Ovary (tissue), 9 donors: ENCODE data around the gene DBT. TPM values are rescaled to one million over a fixed set of nuclear protein-coding genes. Genes with fewer than 3 reads are reported as not detected.

Source experiments
- DNase-seq, 5 donors: peaks; one replicate each; pipeline ENCODE4 v3.0.0-alpha.2; 2019 to 2020
- H3K27ac ChIP-seq, 2 donors: fragments of 200-600 bp; one replicate each; pipeline versions ENCODE4 v1.5.1 to v1.8.0; 2019 to 2022
- H3K27me3 ChIP-seq: fragments of 200-600 bp; one replicate; pipeline ENCODE4 v1.8.0; 2022
- H3K36me3 ChIP-seq: fragments of 200-600 bp; sonication (generic); one replicate; pipeline ENCODE4 v1.5.1; 2019
- H3K4me1 ChIP-seq: one replicate; pipeline ENCODE4 v1.8.1; 2013; ENCODE audit warnings: mild to moderate bottlenecking, moderate library complexity; ENCODE audit not compliant: insufficient read depth
- H3K4me3 ChIP-seq: fragments of 200-600 bp; sonication (generic); one replicate; pipeline ENCODE4 v1.5.1; 2017
- H3K9me3 ChIP-seq, 2 donors: fragments of 200-600 bp in 1 of 2; sonication (generic) in 1 of 2; one replicate each; pipeline versions ENCODE4 v1.5.1 to v1.8.1; 2013 to 2019; ENCODE audit warnings: mild to moderate bottlenecking in 1 of 2, moderate library complexity in 1 of 2
- EP300 ChIP-seq: sonication (generic); formaldehyde crosslinking; IDR thresholded peaks from one replicate; pipeline ENCODE4 v1.6.1; 2017; ENCODE audit warnings: antibody characterized with exemption
- POLR2A ChIP-seq: fragments of 450-650 bp; IDR thresholded peaks from one replicate; pipeline ENCODE4 v1.6.1; 2017; ENCODE audit warnings: antibody characterized with exemption, mild to moderate bottlenecking, moderate library complexity
- WGBS, 3 donors: extraction: QIAGEN DNeasy Blood & Tissue Kit in 1 of 3; methylation state at CpG; one replicate each; pipeline versions ENCODE4 v1.1.5 to v1.1.7; 2013 to 2017; 5-methylcytosine and 5-hydroxymethylcytosine counted together
- intact Hi-C, 4 donors: fragments of 100-400 bp; cut with DNase I; formaldehyde crosslinking; loops; one replicate each; pipeline versions ENCODE4 v1.11.0 to v1.15.1; 2022 to 2023
- polyA plus RNA-seq, 2 donors: library from polyadenylated mRNA; stranded (reverse); fragments of 200-250 nt in 1 of 2; fragments of 350-450 nt in 1 of 2; fragmentation: Illumina TruSeq in 1 of 2; extraction: RNeasy Lipid Tissue Mini Kit (QIAGEN cat#74804) in 1 of 2; gene quantifications; one replicate each; pipeline ENCODE4 v1.2.3, GENCODE V29; 2013 to 2014
- total RNA-seq, 7 donors: library from RNA; depleted of rRNA in 2 of 7; stranded (reverse); fragments of >200 nt in 2 of 7; fragmentation: NEBNext Ultra II Directional in 3 of 7; extraction: Animal tissue kit (Norgen Biotek cat#: 25700) in 3 of 7; gene quantifications; one replicate each; pipeline versions ENCODE4 v1.1.0 to v1.2.4, GENCODE V29; 2016 to 2023
- TF ChIP-seq, protein P1 (sequence below), 3 donors: fragments of 450-650 bp in 2 of 3; fragments of 200-600 bp in 1 of 3; IDR thresholded peaks; one replicate each; pipeline versions ENCODE4 v1.5.1 to v1.8.0; 2016 to 2022; ENCODE audit warnings: antibody characterized with exemption in 3 of 3, mild to moderate bottlenecking in 1 of 3
- donor health status: DM: no; HTN: no; CAD: no; lungs with moderate emphysema.
- donor health status: DM: no; HTN: no; CAD: no.
- donor health status: Bipolar disorder and iron deficiency.
- donor health status: DM: yes; HTN: yes; CAD: no.
- donor health status: DM: no; HTN: no; CAD: no.
- donor health status: DM: yes; HTN: yes; CAD: no.

DBT gene
- total and polyA plus RNA-seq, 9 donors = 5.5 to 17.4 (median 14.8) TPM

DNA sequence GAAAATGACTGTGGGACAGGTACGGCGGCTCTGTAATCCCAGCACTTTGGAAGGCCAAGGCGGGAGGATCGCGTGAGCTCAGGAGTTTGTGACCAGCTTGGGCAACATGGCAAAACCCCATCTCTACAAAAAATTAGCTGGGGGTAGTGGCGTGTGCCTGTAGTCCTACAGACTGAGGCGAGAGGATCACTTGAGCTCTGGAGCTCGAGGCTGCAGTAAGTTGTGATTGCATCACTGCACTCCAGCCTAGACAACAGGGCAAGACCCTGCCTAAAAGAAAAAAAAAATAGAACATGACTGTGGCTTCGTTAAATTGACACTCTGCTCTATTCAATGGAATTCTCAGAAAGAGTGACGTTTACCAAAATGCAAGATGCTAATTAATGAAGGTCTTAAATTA is 3.9 kb upstream of the DBT start:
- H3K4me1 ChIP-seq = peaks cover 3% of the 10 kb centered on the region
- H3K36me3 ChIP-seq = no peaks in the 10 kb centered on the region
- H3K27me3 ChIP-seq = no peaks in the 10 kb centered on the region
- no peak overlapping the region for H3K27ac ChIP-seq
- intact Hi-C loops = no loop called here
- no peak for DNase-seq
- no peak overlapping the region for H3K4me3 ChIP-seq
- H3K9me3 ChIP-seq = no peaks in the 10 kb centered on the region
- TF ChIP-seq POLR2A (no peak), EP300 (no peak)
- TF ChIP-seq, protein P1, sequence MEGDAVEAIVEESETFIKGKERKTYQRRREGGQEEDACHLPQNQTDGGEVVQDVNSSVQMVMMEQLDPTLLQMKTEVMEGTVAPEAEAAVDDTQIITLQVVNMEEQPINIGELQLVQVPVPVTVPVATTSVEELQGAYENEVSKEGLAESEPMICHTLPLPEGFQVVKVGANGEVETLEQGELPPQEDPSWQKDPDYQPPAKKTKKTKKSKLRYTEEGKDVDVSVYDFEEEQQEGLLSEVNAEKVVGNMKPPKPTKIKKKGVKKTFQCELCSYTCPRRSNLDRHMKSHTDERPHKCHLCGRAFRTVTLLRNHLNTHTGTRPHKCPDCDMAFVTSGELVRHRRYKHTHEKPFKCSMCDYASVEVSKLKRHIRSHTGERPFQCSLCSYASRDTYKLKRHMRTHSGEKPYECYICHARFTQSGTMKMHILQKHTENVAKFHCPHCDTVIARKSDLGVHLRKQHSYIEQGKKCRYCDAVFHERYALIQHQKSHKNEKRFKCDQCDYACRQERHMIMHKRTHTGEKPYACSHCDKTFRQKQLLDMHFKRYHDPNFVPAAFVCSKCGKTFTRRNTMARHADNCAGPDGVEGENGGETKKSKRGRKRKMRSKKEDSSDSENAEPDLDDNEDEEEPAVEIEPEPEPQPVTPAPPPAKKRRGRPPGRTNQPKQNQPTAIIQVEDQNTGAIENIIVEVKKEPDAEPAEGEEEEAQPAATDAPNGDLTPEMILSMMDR (IDR thresholded peaks at IDR 0.05) = no peak
- 58 to 66% (median 60%) methylated on average over 10 of the region's 10 CpGs for WGBS, 3 donors

- no peaks in the 10 kb centered on the region for H3K27me3 ChIP-seq
- no peak for DNase-seq
- TF ChIP-seq EP300 (no peak), POLR2A (no peak)
- TF ChIP-seq, protein P1 (IDR thresholded peaks at IDR 0.05) = no peak
- no peak overlapping the region for H3K4me3 ChIP-seq
- no peak overlapping the region for H3K27ac ChIP-seq
- H3K36me3 ChIP-seq = no peaks in the 10 kb centered on the region
- peaks cover 3% of the 10 kb centered on the region for H3K4me1 ChIP-seq
- intact Hi-C loops = no loop called here
- 64 to 74% (median 71%) methylated on average over 4 of the region's 4 CpGs for WGBS, 3 donors
- H3K9me3 ChIP-seq = no peaks in the 10 kb centered on the region
Observed at GRCh38 chr1:100252901-100253300, 3.3 kb upstream of the DBT start.

- TF ChIP-seq POLR2A (no peak), EP300 (no peak)
- TF ChIP-seq, protein P1 (IDR thresholded peaks at IDR 0.05) = no peak
- WGBS, 3 donors = 91 to 96% (median 95%) methylated on average over 3 of the region's 3 CpGs
- no peaks in the 10 kb centered on the region for H3K36me3 ChIP-seq
- H3K4me3 ChIP-seq = no peak overlapping the region
- H3K9me3 ChIP-seq = no peaks in the 10 kb centered on the region
- DNase-seq = no peak
- peaks cover 3% of the 10 kb centered on the region for H3K4me1 ChIP-seq
- H3K27ac ChIP-seq = no peak overlapping the region
- H3K27me3 ChIP-seq = no peaks in the 10 kb centered on the region
- intact Hi-C loops = no loop called here
Observed at GRCh38 chr1:100250807-100251206, 1.2 kb upstream of the DBT start.

DNA sequence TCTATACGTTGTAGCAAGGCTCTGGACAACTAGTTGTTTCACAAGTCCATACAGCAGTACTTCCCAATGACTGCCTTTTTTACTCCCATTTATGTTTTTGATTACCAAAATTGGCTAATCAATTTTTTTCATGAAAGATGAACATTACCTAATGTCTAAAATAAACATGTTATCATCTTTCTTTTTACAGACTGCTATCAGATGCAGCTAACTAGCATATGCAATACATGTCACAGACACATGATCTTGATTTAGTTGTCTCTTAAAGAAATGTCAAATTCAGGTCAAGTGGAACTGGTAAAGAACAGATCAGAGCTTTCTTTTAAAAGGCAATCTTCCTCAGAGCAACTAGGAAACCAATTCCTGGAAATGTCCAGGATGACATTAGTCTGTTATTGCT is 630 bp upstream of the DBT start:
- peaks cover 3% of the 10 kb centered on the region for H3K4me1 ChIP-seq
- intact Hi-C loops = no loop called here
- H3K4me3 ChIP-seq = peak overlapping the region; percentile 37
- no peak for DNase-seq
- TF ChIP-seq POLR2A (no peak), EP300 (no peak)
- TF ChIP-seq, protein P1 (IDR thresholded peaks at IDR 0.05) = no peak
- no peaks in the 10 kb centered on the region for H3K9me3 ChIP-seq
- no peaks in the 10 kb centered on the region for H3K27me3 ChIP-seq
- no peaks in the 10 kb centered on the region for H3K36me3 ChIP-seq
- H3K27ac ChIP-seq = peak overlapping the region in 1 of 2 donors; percentile 67
- WGBS, 3 donors = 0% methylated on average over 1 of the region's 1 CpG
